GM18907 (cell line): Measurements from ENCODE around the gene CCDC159.
"Not testable (repeated sequence)": the region's sequence is repeated elsewhere in the genome, so short reads cannot be mapped to it uniquely, and the experiment has no call there.

Experiments
- ATAC-seq: cut with Tn5 transposase; IDR thresholded peaks from one replicate; pipeline ENCODE4 v1.9.1; 2021; ENCODE audit warnings: mild to moderate bottlenecking, moderate library complexity; ENCODE audit not compliant: unreplicated experiment

The CCDC159 gene

DNA sequence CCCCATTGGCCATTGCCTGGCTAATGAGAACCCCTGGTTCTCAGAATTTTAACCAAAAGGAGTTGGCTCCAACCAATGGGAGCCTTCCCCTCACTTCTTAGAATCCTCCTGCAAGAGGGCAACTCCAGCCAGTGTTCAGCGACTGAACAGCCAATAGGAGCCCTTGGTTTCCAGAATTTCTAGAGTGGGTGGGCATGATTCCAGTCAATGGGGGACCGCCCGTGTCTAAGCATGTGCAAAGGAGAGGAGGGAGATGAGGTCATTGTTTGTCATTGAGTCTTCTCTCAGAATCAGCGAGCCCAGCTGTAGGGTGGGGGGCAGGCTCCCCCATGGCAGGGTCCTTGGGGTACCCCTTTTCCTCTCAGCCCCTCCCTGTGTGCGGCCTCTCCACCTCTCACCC, 18.6 kb downstream of the CCDC159 start:
- no peak for ATAC-seq

DNA sequence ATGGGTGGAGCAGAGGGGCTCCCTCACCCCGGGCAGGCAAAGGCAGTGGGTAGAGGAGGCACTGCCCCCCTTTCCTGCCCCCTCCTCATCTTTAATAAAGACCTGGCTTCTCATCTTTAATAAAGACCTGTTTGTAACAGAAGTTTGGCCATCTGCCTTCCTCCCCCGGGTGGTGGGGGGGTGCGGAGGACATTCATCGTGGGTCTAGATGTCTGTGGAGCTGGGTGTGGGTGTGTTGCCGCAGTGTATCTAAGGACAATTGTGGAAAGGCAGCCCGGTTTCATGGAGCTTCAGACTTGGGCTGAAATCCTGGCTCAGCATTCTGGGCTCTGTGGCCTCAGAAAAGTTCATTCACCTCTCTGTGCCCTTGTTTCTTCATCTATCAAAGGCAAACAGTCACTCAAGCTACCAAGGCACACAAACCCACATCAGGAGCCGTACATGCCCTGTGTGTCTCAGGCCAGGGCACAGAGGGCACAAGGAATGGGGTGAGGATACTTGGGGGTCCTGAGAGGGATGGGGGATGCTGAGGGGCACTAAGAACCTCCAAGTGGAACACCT, 19.3 kb downstream of the CCDC159 start:
- no peak for ATAC-seq

DNA sequence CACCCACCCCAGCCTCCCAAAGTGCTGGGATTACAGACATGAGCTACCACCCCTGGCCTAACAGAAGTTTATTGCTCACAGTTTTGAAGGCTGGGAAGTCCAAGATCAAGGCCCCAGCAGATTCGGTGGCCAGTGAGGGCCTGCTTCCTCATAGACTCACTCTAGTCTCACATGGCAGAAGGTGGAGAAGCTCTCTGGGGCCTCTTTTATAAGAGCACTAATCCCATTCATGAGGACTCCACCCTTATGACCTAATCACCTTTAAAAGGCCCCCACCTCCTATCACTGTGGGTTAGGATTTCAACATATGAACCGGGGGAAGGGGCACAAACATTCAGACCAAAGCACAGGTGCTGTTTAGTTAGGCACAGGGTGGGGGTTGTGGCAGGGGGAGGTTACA, 21.2 kb downstream of the CCDC159 start:
- ATAC-seq = no peak

DNA sequence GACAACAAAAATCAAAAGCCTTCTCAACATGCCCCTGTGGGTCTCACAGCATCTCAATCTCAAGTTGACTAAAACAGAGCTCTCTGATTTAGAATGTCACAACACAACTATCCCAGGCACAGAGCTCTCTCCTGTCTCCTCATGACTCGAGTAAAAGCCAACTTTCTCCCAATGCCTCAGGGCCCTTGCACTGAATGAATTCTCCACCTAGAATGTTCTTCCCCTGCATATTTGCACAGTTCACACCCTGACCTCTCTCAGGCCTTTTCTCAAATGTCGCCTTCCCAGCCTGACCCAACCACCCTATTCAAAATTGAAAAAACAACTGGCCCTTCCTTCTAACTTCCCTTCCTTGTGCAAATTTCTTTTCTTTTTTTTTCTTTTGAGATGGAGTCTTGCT, 24.4 kb downstream of the CCDC159 start:
- ATAC-seq = no peak

DNA sequence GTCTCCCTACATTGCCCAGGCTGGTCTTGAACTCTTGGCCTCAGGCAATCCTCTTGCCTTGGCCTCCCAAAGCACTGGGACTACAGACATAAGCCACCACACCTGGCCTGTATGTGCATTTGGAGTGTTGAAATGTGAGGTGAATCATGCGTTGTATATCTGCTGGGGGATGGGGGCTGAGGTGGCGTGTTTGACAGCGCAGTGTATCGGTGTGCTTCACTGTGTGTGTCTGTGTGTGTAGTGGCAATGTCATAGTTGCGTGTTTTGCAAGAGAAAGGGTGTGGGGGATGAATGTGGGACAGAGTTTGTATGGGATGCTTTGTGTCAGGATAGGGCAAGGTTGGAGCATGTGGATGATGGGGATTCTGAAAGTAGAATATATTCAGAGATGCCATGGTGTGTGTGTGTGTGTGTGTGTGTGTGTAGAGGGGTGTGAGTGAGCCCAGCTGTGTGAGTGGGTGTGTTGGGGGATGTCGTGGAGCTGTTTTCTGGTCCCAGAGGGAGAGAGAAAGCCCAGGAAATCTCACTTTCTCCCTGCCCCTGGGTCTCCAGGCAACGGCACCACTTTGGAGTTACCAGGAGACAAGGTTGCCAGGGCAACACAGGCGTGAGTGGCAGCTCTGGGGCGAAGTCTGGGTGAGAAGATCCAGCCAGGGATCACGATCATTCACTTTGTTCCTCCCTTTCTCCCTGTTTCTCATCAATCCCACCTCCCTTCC, 27.0 kb downstream of the CCDC159 start:
- ATAC-seq = no peak

DNA sequence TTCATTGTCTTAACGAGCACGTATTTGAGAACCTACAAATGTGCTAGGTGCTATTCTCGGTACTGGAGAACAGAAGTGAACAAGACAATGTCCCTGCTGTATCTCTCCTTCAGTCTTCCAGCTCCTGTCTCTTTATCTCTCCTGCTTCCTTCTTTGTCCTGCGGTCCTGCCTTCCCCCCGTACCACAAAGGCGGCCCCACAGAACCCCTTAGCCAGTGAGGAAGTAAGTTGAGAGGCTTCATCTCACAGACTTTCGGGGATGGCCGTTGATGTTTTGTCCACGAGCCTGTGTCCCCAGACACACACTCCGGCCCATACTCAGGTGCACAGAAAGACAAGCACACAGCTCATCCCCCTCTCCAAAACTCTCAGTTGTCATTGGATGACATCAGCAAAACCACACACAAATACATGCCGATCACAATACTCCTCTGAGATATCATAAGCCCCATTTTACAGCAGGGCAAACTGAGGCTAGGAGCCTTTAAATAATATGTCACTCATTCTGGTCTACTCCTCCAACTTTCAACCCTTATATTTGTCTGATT, 27.6 kb downstream of the CCDC159 start:
- ATAC-seq = no peak

DNA sequence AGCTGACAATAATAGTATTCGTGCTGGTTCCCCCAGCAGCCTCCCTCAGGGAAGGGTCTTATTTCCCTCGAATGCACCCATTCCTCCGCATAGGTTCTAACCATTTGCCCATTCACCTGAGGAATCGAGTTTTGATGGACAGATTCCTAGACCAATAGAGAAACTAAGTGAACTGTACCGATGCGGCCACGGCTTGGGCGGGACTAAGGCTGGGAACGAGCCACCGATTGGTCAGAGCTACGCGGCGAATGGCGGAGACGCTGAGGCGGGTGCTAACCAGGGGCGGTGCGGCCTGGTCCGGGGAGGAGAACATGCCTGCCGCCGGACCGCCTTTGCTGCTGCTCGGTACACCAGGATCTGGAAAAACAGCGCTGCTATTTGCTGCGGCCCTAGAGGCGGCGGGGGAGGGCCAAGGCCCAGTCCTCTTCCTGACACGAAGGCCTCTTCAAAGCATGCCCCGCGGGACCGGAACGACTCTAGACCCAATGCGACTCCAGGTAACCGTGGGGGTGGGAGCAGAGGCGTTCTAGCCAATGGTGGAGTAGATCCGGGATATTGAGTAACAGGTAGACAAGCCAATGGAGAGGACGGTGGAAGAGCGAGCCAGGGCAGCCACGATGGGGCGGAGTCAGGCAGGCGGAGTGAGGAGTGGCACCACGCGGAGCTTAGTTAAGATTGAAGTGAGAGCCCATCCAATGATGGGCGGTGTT, 28.3 kb downstream of the CCDC159 start, which contains the start of gene SWSAP1:
TSS of gene SWSAP1 (plus strand) at position 234 of the 710 bp plus-strand sequence. CDS start at position 249, 15 bp downstream.
- peak; percentile 89 for ATAC-seq

DNA sequence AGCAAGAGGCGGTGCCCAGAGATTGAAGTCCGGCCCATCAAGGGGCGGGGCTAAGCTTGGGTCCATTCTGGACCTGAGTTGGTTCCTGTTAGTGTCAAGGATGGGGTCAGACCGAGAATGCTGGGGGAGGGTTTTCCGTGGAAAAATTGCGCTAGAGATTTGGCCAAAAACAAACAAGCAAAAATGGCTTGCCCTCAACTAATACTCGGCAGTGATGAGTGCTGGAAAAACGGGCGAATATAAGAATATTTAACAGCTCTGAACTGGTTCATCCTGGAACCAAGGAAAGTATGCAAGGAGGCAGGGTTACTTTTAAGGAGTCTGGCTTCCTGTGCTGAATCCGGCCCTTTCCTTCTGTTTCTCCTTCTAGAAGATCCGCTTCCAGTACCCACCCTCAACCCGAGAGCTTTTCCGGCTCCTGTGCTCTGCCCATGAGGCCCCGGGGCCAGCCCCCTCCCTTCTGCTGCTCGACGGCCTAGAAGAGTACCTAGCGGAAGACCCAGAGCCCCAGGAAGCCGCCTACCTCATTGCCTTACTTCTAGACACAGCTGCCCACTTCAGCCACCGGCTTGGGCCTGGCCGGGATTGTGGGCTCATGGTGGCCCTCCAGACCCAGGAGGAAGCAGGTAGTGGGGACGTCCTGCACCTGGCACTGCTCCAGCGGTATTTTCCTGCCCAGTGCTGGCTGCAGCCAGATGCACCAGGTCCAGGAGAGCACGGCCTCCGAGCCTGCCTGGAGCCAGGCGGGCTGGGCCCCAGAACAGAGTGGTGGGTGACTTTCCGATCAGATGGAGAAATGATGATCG, 29.0 kb downstream of the CCDC159 start:
- peak; percentile 28 for ATAC-seq

DNA sequence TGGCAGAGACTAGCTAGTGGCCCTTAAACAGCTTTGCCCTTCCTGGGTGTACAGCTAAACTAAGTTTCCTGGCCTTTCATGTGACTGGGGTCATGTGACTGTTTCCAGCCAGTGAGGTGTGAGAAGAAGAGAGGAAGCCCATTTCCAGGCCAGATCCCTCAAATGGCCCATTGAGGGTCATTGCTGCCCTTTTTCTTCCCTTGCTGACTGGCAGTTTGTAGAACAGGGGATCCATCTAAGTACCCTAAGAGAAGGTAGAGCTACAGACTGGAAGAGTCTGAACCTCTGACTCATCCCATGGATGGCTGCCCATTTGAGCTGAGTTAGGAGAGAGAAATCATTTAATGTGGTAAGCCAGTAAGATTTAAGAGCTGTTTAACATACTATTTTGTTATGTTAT, 30.9 kb downstream of the CCDC159 start:
- ATAC-seq = no peak

DNA sequence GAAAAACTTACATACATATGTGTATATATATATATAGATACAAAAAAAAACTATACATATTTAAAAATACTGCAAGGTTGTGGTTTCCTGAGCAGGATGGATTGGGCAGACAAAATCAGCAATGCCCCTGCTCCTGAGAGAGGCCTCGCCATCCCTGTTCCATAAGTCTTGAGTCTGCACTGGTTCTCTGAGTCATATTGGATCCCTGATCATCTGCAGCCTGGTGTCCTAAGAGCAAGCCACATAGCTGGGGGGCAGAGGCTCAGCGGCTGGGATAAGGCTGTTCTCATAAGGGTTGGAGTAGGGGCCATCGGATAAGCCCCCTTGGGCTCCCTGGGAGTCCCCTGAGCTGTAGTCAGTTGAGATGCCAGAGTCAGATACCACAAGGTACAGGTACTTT, 31.4 kb downstream of the CCDC159 start:
- ATAC-seq = no peak

DNA sequence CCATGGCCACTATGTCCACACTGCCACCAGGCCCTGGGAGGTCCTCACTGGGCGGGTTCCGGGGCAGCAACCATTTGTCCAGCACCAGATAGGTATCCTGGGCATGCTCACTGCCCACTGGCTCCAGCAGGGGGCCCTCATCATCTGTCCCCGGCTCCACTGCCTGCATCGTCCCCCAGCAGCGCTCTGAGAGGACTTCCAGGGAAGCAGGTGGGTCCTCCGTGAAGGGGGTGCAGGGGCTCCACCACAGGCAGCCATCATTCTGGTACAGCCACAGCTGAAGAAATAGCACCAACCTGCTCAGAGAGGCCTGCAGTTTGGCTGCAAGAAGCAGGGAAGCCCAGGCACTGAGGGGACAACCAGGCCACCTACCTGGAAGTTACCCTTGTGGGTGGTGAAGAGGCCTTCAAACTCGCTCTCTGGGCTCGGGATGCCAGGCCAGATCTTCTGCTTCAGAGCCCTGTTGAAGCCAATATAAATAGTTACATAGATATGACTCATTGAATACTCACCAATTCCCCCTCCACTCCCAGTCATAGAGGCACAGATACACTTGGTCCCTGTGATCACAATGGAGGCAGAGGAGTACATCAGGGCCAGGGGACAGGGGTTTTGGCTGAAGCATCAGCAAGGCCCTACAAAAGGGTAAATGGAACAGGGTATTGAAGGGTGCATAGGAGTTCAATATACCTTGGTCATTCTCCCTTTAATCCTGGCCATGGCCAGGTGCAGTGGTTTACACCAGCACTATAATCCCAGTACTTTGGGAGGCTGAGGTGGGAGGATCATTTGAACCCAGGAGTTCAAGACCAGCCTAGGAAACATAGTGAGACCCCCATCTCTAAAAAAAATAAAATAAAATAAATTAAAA, 32.2 kb downstream of the CCDC159 start:
- no peak for ATAC-seq

DNA sequence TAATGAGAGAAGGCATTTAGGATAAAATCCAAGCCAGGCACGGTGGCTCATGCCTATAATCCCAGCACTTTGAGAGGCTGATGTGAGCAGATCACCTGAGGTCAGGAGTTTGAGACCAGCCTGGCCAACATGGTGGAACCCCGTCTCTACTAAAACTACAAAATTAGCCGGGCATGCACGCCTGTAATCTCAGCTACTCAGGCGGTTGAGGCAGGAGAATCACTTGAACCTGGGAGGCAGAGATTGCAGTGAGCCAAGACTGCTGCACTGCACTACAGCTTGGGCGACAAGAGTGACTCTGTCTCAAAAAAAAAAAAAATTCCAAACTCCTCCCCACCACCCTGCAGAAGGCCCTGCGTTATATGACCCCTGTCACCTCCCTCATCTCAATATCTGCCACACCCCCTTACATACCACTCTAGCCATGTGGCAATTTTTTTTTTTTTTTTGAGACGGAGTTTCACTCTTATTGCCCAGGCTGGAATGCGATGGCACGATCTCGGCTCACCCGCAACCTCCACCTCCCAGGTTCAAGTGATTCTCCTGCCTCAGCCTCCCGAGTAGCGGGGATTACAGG, 33.0 kb downstream of the CCDC159 start:
- ATAC-seq = not testable (repeated sequence)

DNA sequence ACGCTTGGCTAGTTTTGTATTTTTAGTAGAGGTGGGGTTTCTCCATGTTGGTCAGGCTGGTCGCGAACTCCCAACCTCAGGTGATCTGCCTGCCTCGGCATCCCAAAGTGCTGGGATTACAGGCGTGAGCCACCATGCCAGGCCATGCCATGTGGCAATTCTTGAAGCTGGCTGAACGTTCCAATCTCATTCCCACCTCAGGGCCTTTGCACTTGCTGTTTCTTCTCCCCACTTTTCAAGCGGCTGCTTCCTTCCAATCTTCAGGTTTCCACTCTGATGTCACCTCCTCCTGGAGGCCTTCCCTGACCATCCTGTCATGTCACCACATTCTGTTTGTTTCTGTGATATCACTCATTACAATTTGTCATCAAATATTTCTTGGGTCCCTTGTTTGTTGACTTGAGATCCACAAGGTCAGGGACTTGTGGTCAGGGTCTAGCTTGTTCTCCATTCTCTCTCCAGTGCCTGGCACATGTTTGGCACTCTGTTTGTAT, 33.6 kb downstream of the CCDC159 start:
- no peak for ATAC-seq

DNA sequence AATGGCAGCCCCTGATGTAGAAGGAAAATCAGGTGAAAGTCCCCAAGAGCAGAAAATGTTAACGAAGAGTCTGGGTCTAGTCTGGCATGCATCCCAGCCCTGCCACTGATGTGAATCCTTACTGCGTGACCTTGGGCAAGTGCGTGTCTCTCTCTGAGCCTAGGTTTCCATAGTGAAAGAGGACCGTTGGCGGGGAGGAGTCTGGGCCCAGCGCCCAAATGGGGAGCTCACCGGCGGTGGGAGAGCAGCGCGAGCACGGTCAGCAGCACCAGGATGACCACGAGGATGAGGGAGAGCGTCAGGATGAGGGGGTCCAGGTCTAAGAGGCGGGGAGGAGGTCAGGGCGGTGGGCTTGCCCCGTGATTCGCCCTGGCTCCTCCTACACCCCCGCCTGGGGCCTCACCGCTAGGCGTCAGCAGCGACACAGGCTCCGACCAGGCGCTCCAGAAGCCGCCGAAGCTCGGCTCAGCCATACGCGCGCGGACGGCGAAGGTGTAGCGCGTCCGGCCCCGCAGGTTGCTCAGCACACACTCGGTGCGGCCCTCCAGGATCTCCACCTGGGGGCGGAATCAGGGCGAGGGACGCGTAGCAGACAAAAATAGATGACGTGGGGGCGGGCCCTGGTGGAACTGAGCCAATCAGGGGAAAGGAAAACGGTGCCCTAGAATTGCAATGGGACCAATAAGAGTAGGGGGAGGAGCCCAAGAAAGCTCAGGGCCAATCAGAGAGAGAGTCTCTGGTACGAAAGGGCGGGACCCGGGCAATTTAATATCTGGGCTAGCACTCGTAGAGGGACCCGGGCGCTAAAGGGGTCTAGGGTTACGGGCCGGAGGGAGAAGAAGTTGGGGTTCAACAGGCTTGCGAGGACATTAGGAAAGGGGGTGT, 34.6 kb downstream of the CCDC159 start:
- ATAC-seq = peak; percentile 76

DNA sequence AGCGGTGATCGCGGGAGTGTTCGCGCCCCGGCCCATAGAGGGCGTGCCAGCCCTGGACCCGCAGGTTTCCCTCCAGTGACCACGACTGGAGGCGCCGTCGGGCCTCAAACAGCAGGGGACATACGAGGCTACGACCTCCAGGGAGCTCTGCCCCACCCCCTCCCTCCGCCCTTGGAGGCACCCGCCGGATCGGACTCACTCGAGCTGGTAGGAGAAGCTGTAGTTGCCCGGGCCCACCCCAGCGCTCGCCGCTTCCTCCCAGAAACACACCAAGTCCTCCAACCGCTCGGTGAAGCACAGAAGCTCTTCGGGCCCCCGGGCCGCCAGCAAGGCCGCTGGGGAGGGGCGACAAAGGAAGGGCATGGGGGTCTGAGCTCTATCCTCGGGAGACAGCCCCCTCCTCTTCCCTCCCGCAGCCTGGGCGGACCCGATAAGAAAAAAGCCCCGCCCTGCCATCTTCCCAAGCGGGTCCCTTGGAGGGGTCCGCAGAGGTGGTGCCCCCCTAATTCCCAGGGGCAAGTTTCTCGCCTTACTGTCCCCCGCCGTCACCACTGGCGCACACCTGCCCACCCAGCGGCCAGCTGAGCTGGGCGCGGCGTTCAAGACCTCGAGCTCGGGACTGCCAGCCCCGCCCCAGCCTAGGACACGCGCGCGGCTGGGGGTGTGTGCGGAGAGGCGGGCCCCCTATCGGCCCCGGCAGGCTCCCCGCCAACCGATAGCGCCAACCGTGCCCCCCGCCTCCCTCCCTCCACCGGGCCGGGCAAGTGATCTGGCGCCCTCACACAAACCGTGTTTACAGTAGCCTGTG, 36.8 kb downstream of the CCDC159 start:
- ATAC-seq = no peak

DNA sequence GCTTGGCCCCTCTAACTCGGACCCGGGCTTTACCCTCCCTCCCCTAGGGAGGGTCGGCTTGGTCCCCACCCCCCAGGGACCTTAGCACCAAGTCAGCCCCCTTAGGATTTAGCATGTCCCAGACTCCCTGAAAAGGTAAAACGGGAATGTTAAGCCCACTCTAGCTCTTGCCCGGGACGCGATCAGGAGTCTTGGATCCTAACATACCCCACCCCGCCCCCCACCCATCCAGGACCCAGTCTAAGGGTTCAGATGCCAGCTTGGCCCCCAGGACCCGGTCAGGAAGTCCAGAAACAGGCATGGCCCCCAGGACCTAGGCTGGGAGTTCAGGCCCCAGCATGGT, 37.4 kb downstream of the CCDC159 start:
- no peak for ATAC-seq

DNA sequence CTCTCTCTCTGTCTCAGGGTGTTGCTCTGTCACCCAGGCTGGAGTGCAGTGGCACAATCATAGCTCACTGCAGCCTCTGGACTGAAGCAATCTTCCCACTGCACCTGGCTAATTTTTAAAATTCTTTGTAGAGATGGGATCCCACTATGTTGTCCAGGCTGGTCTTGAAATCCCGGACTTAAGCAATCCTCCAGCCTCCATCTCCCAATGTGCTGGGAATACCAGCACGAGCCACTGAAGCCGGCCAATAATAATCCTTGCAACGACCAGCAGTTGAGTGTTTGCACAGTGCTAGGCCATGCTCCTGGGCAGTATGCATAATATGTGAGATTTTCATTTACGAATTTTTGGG, 38.4 kb downstream of the CCDC159 start:
- ATAC-seq = no peak
